Measurements from ENCODE around the gene AP4M1. TPM values are rescaled to one million over a fixed set of nuclear protein-coding genes. Genes with fewer than 3 reads are reported as not detected.
A peak's percentile ranks its signal among the peaks of the same experiment; 100 is the strongest.

AP4M1 gene
- total and polyA plus RNA-seq, 9 of the 15 experiments (the other 6 are each of a cell fraction or from before 2014, with no cell fraction given): 1.3 to 30.9 (median 14.1) TPM

GRCh38 chr7:100157334-100158228 is 56.1 kb downstream of the AP4M1 start (continued):
- peak; percentile 55 for TF ChIP-seq CBFA2T2 (conservative IDR thresholded peaks at IDR 0.05)
- TF ChIP-seq MECOM (CRISPR knock-in tag; IDR thresholded peaks at IDR 0.05): no peak
- no peak for TF ChIP-seq ZC3H11A (IDR thresholded peaks at IDR 0.05; ENCODE audit: low read depth, low read length)
- peak; percentile 47 for TF ChIP-seq CREM (IDR thresholded peaks at IDR 0.05; ENCODE audit: low read depth)
- TF ChIP-seq ZNF511 (CRISPR knock-in tag; IDR thresholded peaks at IDR 0.05): 0 out of 2 replicates have a peak, but pooled peaks have one; percentile 60
- TF ChIP-seq MEIS2 (IDR thresholded peaks at IDR 0.05; ENCODE audit: partially characterized antibody): peak; percentile 72
- peak; percentile 66 for TF ChIP-seq VEZF1 (CRISPR knock-in tag; IDR thresholded peaks at IDR 0.05)
- no peak for TF ChIP-seq MED1 (CRISPR knock-in tag; IDR thresholded peaks at IDR 0.05; ENCODE audit: borderline replicate concordance)
- no peak for TF ChIP-seq KDM2B (CRISPR knock-in tag; IDR thresholded peaks at IDR 0.05)
- peak; percentile 69; the same call in 1 of the 2 replicates for TF ChIP-seq SMARCE1 (IDR thresholded peaks at IDR 0.05)
- no peak for TF ChIP-seq CLOCK (CRISPR knock-in tag; IDR thresholded peaks at IDR 0.05; ENCODE audit: borderline replicate concordance)
- peak; percentile 37; the same call in 1 of the 2 replicates for TF ChIP-seq HCFC1 (IDR thresholded peaks at IDR 0.05; ENCODE audit: low read depth, low read length)
- no peak for TF ChIP-seq FOS (IDR thresholded peaks at IDR 0.05; ENCODE audit: extremely low read depth, insufficient read length)
- TF ChIP-seq, protein P1, sequence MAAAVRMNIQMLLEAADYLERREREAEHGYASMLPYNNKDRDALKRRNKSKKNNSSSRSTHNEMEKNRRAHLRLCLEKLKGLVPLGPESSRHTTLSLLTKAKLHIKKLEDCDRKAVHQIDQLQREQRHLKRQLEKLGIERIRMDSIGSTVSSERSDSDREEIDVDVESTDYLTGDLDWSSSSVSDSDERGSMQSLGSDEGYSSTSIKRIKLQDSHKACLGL (CRISPR knock-in tag; IDR thresholded peaks at IDR 0.05; ENCODE audit: borderline replicate concordance, poor library complexity, severe bottlenecking): no peak
- peak; percentile 40; the same call in 1 of the 2 replicates for TF ChIP-seq TOE1 (IDR thresholded peaks at IDR 0.05; ENCODE audit: borderline replicate concordance)
- TF ChIP-seq TOE1 (CRISPR knock-in tag; IDR thresholded peaks at IDR 0.05; ENCODE audit: borderline replicate concordance, low read depth): no peak
- TF ChIP-seq, protein P2, sequence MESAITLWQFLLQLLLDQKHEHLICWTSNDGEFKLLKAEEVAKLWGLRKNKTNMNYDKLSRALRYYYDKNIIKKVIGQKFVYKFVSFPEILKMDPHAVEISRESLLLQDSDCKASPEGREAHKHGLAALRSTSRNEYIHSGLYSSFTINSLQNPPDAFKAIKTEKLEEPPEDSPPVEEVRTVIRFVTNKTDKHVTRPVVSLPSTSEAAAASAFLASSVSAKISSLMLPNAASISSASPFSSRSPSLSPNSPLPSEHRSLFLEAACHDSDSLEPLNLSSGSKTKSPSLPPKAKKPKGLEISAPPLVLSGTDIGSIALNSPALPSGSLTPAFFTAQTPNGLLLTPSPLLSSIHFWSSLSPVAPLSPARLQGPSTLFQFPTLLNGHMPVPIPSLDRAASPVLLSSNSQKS (CRISPR knock-in tag; IDR thresholded peaks at IDR 0.05): no peak
- TF ChIP-seq HMGN3 (IDR thresholded peaks at IDR 0.05; ENCODE audit: borderline replicate concordance, extremely low read depth, insufficient read length, low read depth, low read length): peak; percentile 81
- TF ChIP-seq, protein P3, sequence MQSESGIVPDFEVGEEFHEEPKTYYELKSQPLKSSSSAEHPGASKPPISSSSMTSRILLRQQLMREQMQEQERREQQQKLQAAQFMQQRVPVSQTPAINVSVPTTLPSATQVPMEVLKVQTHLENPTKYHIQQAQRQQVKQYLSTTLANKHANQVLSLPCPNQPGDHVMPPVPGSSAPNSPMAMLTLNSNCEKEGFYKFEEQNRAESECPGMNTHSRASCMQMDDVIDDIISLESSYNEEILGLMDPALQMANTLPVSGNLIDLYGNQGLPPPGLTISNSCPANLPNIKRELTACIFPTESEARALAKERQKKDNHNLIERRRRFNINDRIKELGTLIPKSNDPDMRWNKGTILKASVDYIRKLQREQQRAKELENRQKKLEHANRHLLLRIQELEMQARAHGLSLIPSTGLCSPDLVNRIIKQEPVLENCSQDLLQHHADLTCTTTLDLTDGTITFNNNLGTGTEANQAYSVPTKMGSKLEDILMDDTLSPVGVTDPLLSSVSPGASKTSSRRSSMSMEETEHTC (IDR thresholded peaks at IDR 0.05): no peak

All from K562 (cell line).